ENCODE measurements around the gene AKAP13.

Gene AKAP13

DNA sequence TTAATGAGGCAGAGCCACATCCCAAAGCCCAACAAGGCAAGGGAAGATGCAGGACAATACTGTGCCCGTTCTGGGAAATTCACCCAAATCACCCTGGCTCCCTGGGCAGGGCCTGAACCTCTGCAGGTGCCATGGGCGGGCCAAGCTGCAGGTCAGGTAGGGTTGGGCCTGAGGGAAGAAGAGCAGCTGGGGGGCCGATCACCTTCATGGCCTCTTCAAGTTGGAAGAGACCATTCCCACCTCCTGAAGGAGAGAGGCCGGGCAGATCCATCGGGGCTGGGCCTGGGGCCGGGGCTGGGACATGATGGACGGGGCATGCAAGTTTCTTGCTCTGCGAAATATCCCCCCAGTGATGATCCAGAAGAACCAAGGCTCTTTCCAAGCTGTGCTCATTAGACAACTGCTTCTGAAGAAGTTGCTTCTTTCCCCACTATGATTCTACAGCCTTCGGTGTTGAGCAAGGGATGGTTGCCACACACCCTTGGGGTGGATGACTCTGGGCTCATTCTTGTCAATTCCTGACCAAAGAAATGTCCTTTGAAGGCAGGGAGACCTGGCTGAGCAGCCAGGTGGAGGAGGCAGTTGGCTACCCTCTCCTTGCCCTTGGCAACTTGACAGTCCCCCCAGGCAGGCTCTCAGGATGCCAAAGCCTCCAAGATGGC, 376.1 kb downstream of the AKAP13 start:
- no peak for DNase-seq (ENCODE audit: low spot score)

- DNase-seq (ENCODE audit: low spot score), result no peak
These were observed 376.9 kb downstream of the AKAP13 start for GRCh38 chr15:85757073-85757938.

GRCh38 chr15:85757939-85758654, 377.7 kb downstream of the AKAP13 start:
- no peak for DNase-seq (ENCODE audit: low spot score)

- no peak for DNase-seq (ENCODE audit: low spot score)
These were observed 378.2 kb downstream of the AKAP13 start for GRCh38 chr15:85758655-85758978.

- no peak for DNase-seq (ENCODE audit: low spot score)
These were observed 379.0 kb downstream of the AKAP13 start for GRCh38 chr15:85759376-85759775.

GRCh38 chr15:85760049-85760448, 379.6 kb downstream of the AKAP13 start:
- DNase-seq (ENCODE audit: low spot score), result no peak

DNA sequence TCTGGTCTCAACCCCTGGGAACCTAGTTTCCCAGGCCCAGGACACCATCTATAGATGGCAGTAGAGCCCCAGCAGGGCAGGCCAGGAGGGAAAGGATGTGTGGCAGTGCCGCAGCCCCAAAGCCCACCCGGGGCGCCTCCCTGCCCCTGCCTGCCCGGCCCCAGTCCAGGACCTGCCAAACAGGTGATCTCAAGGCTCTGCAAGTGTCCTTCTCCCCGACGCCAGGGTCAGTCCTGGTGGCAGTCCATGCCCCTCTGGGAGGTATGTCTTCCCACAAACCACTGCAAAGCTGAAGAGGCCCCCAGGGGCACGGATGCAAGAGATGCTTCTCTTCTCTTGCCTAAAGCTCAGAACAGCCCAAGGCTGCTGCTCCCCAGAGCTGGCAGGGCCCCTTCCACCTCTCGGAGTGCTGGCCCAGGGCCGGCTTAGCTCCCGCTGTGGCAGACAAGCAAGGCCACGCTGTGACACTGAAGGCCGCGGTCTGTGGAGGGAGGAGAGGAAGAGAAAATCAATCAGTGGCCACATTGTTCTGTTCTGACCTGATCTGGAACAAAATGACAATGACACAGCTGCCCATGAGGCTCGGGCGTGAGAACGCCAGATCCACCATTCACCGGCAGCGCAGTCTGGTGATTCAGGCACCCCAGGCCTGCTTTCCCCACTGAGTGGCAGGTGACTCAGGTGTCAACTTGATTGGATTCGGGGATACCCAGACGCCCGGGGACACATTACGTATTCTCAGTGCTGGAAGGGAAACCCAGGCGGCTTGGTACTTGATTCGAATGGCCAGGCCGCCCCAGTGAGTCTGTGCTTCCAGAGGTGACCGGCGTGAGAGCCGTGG, 380.3 kb downstream of the AKAP13 start:
- DNase-seq (ENCODE audit: low spot score), result no peak

- DNase-seq (ENCODE audit: low spot score), result no peak
These were observed 381.2 kb downstream of the AKAP13 start for GRCh38 chr15:85761635-85762034.

GRCh38 chr15:85762039-85762755, 381.8 kb downstream of the AKAP13 start:
- DNase-seq (ENCODE audit: low spot score), result no peak

GRCh38 chr15:85762756-85763127, 382.3 kb downstream of the AKAP13 start:
- DNase-seq (ENCODE audit: low spot score), result no peak

GRCh38 chr15:85763157-85763556, 382.8 kb downstream of the AKAP13 start:
- DNase-seq (ENCODE audit: low spot score), result no peak

- no peak for DNase-seq (ENCODE audit: low spot score)
These were observed 383.6 kb downstream of the AKAP13 start for GRCh38 chr15:85763673-85764633.

- no peak for DNase-seq (ENCODE audit: low spot score)
These were observed 384.4 kb downstream of the AKAP13 start for GRCh38 chr15:85764649-85765277.

GRCh38 chr15:85766001-85766831, 385.8 kb downstream of the AKAP13 start:
- DNase-seq (ENCODE audit: low spot score), result no peak

DNA sequence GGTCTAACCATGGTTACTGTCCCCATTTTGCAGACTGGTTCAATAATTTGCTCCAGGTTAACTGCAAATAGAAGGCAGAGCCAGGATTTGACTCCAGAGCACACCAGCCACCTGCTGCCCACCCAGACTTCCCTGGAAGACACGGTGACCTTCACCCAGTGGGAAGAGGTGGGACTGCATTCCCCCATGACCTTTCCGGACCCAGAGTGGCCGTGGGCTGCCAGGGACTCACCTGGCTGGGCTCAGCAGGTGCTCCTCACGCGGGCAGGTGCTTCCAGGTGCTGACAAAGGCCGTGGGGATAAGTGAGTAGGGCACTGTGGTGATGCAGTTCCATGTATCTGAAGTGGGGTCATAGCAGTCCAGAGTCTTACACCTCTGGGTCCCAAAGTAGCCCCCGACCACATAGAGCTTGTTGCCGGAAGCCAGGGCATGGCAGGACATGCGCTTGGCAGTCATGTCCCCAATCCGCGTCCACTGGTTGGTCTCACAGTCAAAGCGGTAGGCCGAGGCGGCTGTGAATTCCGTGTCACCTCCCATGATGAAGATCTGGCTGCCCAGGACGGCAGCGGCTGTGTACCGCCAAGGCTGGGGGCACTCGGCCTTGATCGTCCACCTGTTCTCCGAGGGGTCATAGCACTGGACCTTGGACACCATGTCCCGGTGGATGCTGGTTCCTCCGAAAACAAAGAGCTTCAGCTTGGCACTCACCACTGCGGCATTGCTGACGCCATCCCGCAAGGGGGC, 387.6 kb downstream of the AKAP13 start:
- no peak for DNase-seq (ENCODE audit: low spot score)

- no peak for DNase-seq (ENCODE audit: low spot score)
These were observed 388.3 kb downstream of the AKAP13 start for GRCh38 chr15:85768595-85769168.

GRCh38 chr15:85769182-85769900, 388.9 kb downstream of the AKAP13 start:
- DNase-seq (ENCODE audit: low spot score), result no peak

All from CD4-positive, alpha-beta T cell treated with Interleukin-2 at 100 ng/mL for 4 hours (primary cell).